ENCODE results near the gene STAT3.

DNA sequence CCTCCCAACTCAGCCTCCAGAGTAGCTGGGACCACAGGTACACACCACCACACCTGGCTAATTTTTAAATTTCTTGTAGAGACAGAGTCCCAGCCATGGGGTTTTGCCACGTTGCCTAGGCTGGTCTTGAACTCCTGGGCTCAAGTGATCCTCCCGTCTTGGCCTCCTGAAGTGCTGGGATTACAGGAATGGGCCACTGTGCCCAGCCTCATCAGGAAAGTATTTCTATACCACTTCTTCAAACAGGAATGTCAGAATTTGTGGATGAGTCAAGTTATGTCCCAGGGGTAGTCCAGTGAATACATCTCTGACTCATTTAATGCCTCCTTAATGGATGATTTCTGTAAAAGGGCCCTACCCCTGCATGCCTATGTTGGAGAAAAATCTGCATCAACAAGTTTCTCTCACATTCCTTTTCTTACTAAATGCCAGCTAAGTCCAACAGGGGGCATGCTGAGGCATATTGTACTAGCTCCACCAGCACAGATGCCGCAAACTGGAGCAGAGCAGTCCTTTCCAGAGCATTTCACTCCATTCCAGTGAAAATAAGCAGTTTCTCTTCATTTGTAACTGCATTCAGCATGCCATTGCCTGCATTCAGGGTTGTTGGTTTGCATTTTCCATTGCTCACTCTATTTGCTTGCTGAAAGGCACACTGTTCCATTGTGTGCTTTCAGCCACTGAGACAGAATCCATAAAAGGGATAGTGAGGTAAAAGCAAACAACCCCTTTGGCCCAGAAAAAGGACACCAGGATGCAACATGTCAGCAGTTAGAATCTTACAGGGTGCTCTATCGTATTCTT lies 40.1 kb upstream of the STAT3 start:
- TF ChIP-seq, protein P1, sequence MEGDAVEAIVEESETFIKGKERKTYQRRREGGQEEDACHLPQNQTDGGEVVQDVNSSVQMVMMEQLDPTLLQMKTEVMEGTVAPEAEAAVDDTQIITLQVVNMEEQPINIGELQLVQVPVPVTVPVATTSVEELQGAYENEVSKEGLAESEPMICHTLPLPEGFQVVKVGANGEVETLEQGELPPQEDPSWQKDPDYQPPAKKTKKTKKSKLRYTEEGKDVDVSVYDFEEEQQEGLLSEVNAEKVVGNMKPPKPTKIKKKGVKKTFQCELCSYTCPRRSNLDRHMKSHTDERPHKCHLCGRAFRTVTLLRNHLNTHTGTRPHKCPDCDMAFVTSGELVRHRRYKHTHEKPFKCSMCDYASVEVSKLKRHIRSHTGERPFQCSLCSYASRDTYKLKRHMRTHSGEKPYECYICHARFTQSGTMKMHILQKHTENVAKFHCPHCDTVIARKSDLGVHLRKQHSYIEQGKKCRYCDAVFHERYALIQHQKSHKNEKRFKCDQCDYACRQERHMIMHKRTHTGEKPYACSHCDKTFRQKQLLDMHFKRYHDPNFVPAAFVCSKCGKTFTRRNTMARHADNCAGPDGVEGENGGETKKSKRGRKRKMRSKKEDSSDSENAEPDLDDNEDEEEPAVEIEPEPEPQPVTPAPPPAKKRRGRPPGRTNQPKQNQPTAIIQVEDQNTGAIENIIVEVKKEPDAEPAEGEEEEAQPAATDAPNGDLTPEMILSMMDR (IDR thresholded peaks at IDR 0.05; ENCODE audit: insufficient read depth, low read length, poor library complexity, severe bottlenecking) = peak; percentile 23
- TF ChIP-seq EZH2phosphoT487 (conservative IDR thresholded peaks at IDR 0.05; ENCODE audit: low read length) = no peak

Data from SU-DHL-6 (cell line).